GM21528 (cell line): Measurements from ENCODE around the gene TNFSF12.
A peak's percentile ranks its signal among the peaks of the same experiment; 100 is the strongest.
"Not testable (repeated sequence)": the region's sequence is repeated elsewhere in the genome, so short reads cannot be mapped to it uniquely, and the experiment has no call there.

ENCODE experiments used
- ATAC-seq: cut with Tn5 transposase; IDR thresholded peaks from one replicate; pipeline ENCODE4 v1.9.1; 2021; ENCODE audit warnings: mild to moderate bottlenecking, moderate library complexity; ENCODE audit not compliant: unreplicated experiment, low FRiP score

Gene TNFSF12

GRCh38 chr17:7583253-7584109, 34.6 kb downstream of the TNFSF12 start, which contains the start of gene MPDU1:
TSS of gene MPDU1 (plus strand) at chr17:7583852. CDS start at chr17:7583863, 11 bp downstream.
- peak; percentile 68 for ATAC-seq

- no peak for ATAC-seq
These were observed 38.0 kb downstream of the TNFSF12 start for GRCh38 chr17:7586673-7587419.

GRCh38 chr17:7587420-7588151, 38.7 kb downstream of the TNFSF12 start:
- ATAC-seq, result no peak

GRCh38 chr17:7588553-7589203, 39.8 kb downstream of the TNFSF12 start:
- ATAC-seq, result no peak

- no peak for ATAC-seq
These were observed 40.5 kb downstream of the TNFSF12 start for GRCh38 chr17:7589204-7589868.

GRCh38 chr17:7589891-7590691, 41.2 kb downstream of the TNFSF12 start, which contains the start of gene SOX15:
TSS of gene SOX15 (minus strand) at chr17:7590094. CDS start at chr17:7589676, 418 bp downstream.
- ATAC-seq, result no peak

GRCh38 chr17:7590743-7591142, 41.9 kb downstream of the TNFSF12 start:
- ATAC-seq, result no peak

GRCh38 chr17:7591596-7591995, 42.7 kb downstream of the TNFSF12 start:
- no peak for ATAC-seq

- no peak for ATAC-seq
These were observed 43.7 kb downstream of the TNFSF12 start for GRCh38 chr17:7592422-7593021.

- ATAC-seq, result no peak
These were observed 44.4 kb downstream of the TNFSF12 start for GRCh38 chr17:7593296-7593695.

GRCh38 chr17:7597561-7597960, 48.7 kb downstream of the TNFSF12 start:
- not testable (repeated sequence) for ATAC-seq

- no peak for ATAC-seq
These were observed 57.4 kb downstream of the TNFSF12 start for GRCh38 chr17:7606280-7606679.
